DMS53 treated with DMSO at 0.1 percent for 48 hours (cell line): ENCODE results near the gene COX7C.

Source experiments
- DNase-seq: peaks from one replicate; lab custom pipeline; 2025; ENCODE audit not compliant: unreplicated experiment; lab: John Stamatoyannopoulos, UW

Gene COX7C

DNA sequence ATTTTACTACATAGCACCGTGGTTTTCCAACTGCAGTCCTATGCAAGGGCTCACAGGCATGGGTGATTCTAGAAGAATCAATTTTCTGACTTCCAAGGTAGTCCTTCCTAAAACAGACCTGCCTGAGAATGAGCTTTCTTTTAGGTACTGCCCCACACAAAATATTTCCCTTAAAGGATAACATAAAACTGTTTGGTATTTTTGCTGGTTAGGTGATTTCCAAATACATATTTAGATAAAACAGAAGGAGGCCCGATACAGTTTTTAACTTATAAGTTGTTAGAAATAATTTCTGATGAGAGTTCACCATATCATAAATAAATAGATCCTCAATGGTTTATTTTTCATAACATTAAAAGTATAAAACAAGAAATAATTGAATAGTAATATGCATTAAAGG, 46.4 kb downstream of the COX7C start:
- DNase-seq, result no peak

DNA sequence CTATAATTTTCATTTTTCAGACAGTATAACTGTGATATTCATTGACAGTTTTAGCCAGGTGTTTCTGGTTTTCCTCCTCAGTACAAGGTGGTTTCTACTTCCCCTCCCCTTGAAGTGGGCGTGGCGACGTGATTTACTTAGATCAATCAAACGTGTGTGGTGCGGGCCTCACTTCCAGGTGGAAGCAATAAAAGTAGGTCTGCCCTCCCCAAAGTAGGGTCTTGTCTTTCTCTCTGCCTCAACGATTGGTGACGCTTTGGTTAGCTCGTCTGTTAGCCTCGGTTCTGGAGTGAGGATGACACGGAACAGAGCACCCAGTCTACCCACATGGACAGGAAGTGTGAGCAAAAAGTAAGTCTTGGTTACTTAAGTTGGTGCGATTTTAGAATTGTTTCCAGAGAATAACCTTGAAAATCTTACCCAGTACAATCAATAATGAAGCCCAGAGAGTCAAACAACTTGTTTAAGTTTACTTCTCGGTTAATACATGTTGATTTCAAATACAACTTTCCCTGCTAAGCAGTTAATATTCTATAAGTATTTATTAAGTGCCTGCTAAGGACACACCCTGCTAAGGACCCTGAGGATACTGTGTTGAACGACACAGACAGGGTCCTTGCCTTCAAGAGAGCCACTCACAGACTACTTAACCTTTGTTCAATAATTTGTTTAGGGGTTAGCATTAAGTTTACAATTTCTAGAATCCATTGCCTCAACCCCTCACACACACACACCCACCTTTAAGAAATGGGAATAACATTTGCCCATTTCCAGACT, 48.4 kb downstream of the COX7C start:
- no peak for DNase-seq

DNA sequence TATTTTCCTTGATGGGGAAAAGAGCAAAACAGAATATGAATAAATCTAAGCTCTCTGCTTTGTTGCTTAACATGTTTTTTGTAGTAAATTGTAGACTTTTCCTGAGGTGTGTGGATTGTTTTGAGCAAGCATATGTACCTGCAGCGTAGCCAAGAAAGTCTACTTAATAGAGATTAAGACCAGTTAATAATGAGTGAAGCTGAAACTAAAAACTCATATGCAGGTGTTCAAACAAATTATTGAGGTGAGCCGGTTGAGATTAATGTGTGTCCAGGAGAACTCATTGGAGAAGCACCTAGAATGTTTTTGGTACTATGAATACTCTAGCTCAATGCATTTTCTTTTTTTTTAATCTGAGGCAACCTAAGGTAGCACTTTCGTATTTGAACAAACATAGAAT, 49.2 kb downstream of the COX7C start:
- DNase-seq, result no peak
